ACHN (cell line): ENCODE data around the gene CES1.
"Not testable (repeated sequence)": the region's sequence is repeated elsewhere in the genome, so short reads cannot be mapped to it uniquely, and the experiment has no call there.

Experiments used
- DNase-seq: peaks from one replicate; pipeline ENCODE4 v3.0.0-alpha.2; 2015
- in situ Hi-C: cut with HindIII; loops from 2 replicates; pipeline ENCODE4 v1.10.0; 2017; ENCODE audit warnings: low sequenced_read_pairs, low pct_ligation_motif_present, low pct_unique_long_range_greater_than_20kb

The CES1 gene

GRCh38 chr16:55832773-55833691, at the start of gene CES1:
TSS of gene CES1 (minus strand) at chr16:55833096. CDS start at chr16:55833055, 41 bp downstream.
- in situ Hi-C loops: loop anchor here (25.0 kb wide), 1 partner anchor 121 kb away; no protein-coding TSS in a partner anchor

GRCh38 chr16:55876854-55877253, 44.0 kb upstream of the CES1 start:
- in situ Hi-C loops: no loop called here
- DNase-seq: no peak

More at GRCh38 chr16:55832773-55833691, at the start of gene CES1:
- no peak for DNase-seq

GRCh38 chr16:55875273-55875672, 42.4 kb upstream of the CES1 start, which contains the start of gene CES5A:
TSS of gene CES5A (minus strand) at chr16:55875373. CDS start at chr16:55875221, 152 bp downstream.
- in situ Hi-C loops: no loop called here
- no peak for DNase-seq

GRCh38 chr16:55873122-55873521, 40.2 kb upstream of the CES1 start:
- DNase-seq: no peak
- in situ Hi-C loops: no loop called here

- in situ Hi-C loops: no loop called here
- DNase-seq: no peak
These were observed 39.2 kb upstream of the CES1 start for GRCh38 chr16:55872130-55872529.

- DNase-seq: no peak
- in situ Hi-C loops: no loop called here
These were observed 38.6 kb upstream of the CES1 start for GRCh38 chr16:55871411-55872038.

- in situ Hi-C loops: no loop called here
These were observed 36.1 kb upstream of the CES1 start for GRCh38 chr16:55868980-55869379.

GRCh38 chr16:55868137-55868536, 35.2 kb upstream of the CES1 start:
- in situ Hi-C loops: no loop called here
- DNase-seq: no peak

More at GRCh38 chr16:55868980-55869379, 36.1 kb upstream of the CES1 start:
- no peak for DNase-seq

- DNase-seq: no peak
- in situ Hi-C loops: no loop called here
These were observed 28.4 kb upstream of the CES1 start for GRCh38 chr16:55861288-55861687.

GRCh38 chr16:55857650-55858049, 24.8 kb upstream of the CES1 start:
- in situ Hi-C loops, DNase-seq: not testable (repeated sequence)

- in situ Hi-C loops: no loop called here
- no peak for DNase-seq
These were observed 24.1 kb upstream of the CES1 start for GRCh38 chr16:55856950-55857349.

GRCh38 chr16:55853114-55853513, 20.2 kb upstream of the CES1 start:
- DNase-seq: no peak
- in situ Hi-C loops: no loop called here

- DNase-seq: no peak
- in situ Hi-C loops: loop anchor here (25.0 kb wide), 1 partner anchor 137 kb away; no protein-coding TSS in a partner anchor
These were observed 16.6 kb upstream of the CES1 start for GRCh38 chr16:55849536-55849935.

- no peak for DNase-seq
- in situ Hi-C loops: loop anchor here (25.0 kb wide), 1 partner anchor 134 kb away; no protein-coding TSS in a partner anchor
These were observed 13.9 kb upstream of the CES1 start for GRCh38 chr16:55846598-55847346.

GRCh38 chr16:55843105-55843395, 10.2 kb upstream of the CES1 start:
- DNase-seq: no peak
- in situ Hi-C loops: loop anchor here (25.0 kb wide), 1 partner anchor 131 kb away; no protein-coding TSS in a partner anchor

- in situ Hi-C loops: loop anchor here (25.0 kb wide), 1 partner anchor 130 kb away; no protein-coding TSS in a partner anchor
- DNase-seq: peak; percentile 60
These were observed 9.6 kb upstream of the CES1 start for GRCh38 chr16:55842369-55843104.

- in situ Hi-C loops: loop anchor here (25.0 kb wide), 1 partner anchor 127 kb away; no protein-coding TSS in a partner anchor
- no peak for DNase-seq
These were observed 6.2 kb upstream of the CES1 start for GRCh38 chr16:55839115-55839514.

GRCh38 chr16:55836158-55836611, 3.3 kb upstream of the CES1 start:
- in situ Hi-C loops: loop anchor here (25.0 kb wide), 1 partner anchor 124 kb away; no protein-coding TSS in a partner anchor
- no peak for DNase-seq
